Suprapubic skin (tissue), 4 donors: ENCODE data around the gene TP53AIP1. TPM values are rescaled to one million over a fixed set of nuclear protein-coding genes. Genes with fewer than 3 reads are reported as not detected.
A peak's percentile ranks its signal among the peaks of the same experiment; 100 is the strongest.

Experiments used
- DNase-seq, 2 donors: peaks; one replicate each; pipeline ENCODE4 v3.0.0-alpha.2; 2019; ENCODE audit warnings: low spot score in 2 of 2
- H3K27ac ChIP-seq: fragments of 200-600 bp; sonication (generic); one replicate; pipeline ENCODE4 v1.5.1; 2019
- H3K27me3 ChIP-seq: fragments of 200-600 bp; sonication (generic); one replicate; pipeline ENCODE4 v1.5.1; 2019
- H3K36me3 ChIP-seq: fragments of 200-600 bp; sonication (generic); one replicate; pipeline ENCODE4 v1.5.1; 2019
- H3K4me1 ChIP-seq: fragments of 200-600 bp; sonication (generic); one replicate; pipeline ENCODE4 v1.5.1; 2019
- H3K4me3 ChIP-seq: fragments of 200-600 bp; sonication (generic); one replicate; pipeline ENCODE4 v1.5.1; 2019; ENCODE audit warnings: mild to moderate bottlenecking
- H3K9me3 ChIP-seq: fragments of 200-600 bp; sonication (generic); one replicate; pipeline ENCODE4 v1.5.1; 2019
- CTCF ChIP-seq, 2 donors: fragments of 200-600 bp in 1 of 2; fragments of 450-650 bp in 1 of 2; sonication (generic) in 1 of 2; IDR thresholded peaks; one replicate each; pipeline ENCODE4 v1.5.1; 2016 to 2019; ENCODE audit warnings: antibody characterized with exemption in 2 of 2, mild to moderate bottlenecking in 1 of 2, moderate library complexity in 1 of 2
- EP300 ChIP-seq: sonication (generic); formaldehyde crosslinking; IDR thresholded peaks from one replicate; pipeline ENCODE4 v1.6.1; 2017; ENCODE audit warnings: antibody characterized with exemption
- POLR2A ChIP-seq, 2 donors: fragments of 450-650 bp; IDR thresholded peaks; one replicate each; pipeline ENCODE4 v1.6.1; 2017; ENCODE audit warnings: antibody characterized with exemption in 2 of 2, mild to moderate bottlenecking in 2 of 2, moderate library complexity in 2 of 2
- POLR2AphosphoS5 ChIP-seq, 3 donors: sonication (generic); formaldehyde crosslinking; IDR thresholded peaks; one replicate each; pipeline ENCODE4 v1.6.1; 2017; ENCODE audit warnings: antibody characterized with exemption in 3 of 3
- WGBS: methylation state at CpG from one replicate; pipeline ENCODE4 v1.1.5; 2018; 5-methylcytosine and 5-hydroxymethylcytosine counted together
- total RNA-seq, 4 donors: library from RNA; depleted of rRNA; stranded (reverse); fragments of >200 nt; gene quantifications; one replicate each; pipeline ENCODE4 v1.1.0, GENCODE V29; 2016

The TP53AIP1 gene
- total RNA-seq, 4 donors from 2014 or later = 19.2 to 32.9 (median 21.0) TPM

- TF ChIP-seq EP300 (no peak), CTCF (IDR thresholded peaks at IDR 0.05) (no peak), POLR2AphosphoS5 (IDR thresholded peaks at IDR 0.05) (no peak), POLR2A (IDR thresholded peaks at IDR 0.05) (no peak)
- Histone ChIP-seq H3K36me3 (no peaks in the 10 kb centered on the region), H3K4me1 (peaks cover 48% of the 10 kb centered on the region), H3K4me3 (no peak overlapping the region), H3K27ac (no peak overlapping the region), H3K27me3 (no peaks in the 10 kb centered on the region), H3K9me3 (no peaks in the 10 kb centered on the region)
- DNase-seq = no peak
- 83% methylated on average over 4 of the region's 4 CpGs for WGBS
Observed at GRCh38 chr11:128907585-128907984, 35.1 kb downstream of the TP53AIP1 start.

- Histone ChIP-seq H3K36me3 (no peaks in the 10 kb centered on the region), H3K4me3 (peak overlapping the region; percentile 65), H3K27ac (no peak overlapping the region), H3K9me3 (no peaks in the 10 kb centered on the region), H3K4me1 (peaks cover 48% of the 10 kb centered on the region), H3K27me3 (no peaks in the 10 kb centered on the region)
- 64% methylated on average over 8 of the region's 8 CpGs for WGBS
- DNase-seq = no peak
- TF ChIP-seq POLR2A (IDR thresholded peaks at IDR 0.05) (no peak), POLR2AphosphoS5 (IDR thresholded peaks at IDR 0.05) (no peak), EP300 (no peak), CTCF (IDR thresholded peaks at IDR 0.05) (no peak)
Observed at GRCh38 chr11:128906185-128907050, 36.3 kb downstream of the TP53AIP1 start.

GRCh38 chr11:128905345-128906184 is 37.1 kb downstream of the TP53AIP1 start:
- no peak for DNase-seq
- peak overlapping the region; percentile 77 for H3K27ac ChIP-seq
- H3K27me3 ChIP-seq = no peaks in the 10 kb centered on the region
- H3K9me3 ChIP-seq = no peaks in the 10 kb centered on the region
- H3K4me1 ChIP-seq = peaks cover 48% of the 10 kb centered on the region
- WGBS = 4% methylated on average over 26 of the region's 45 CpGs
- H3K4me3 ChIP-seq = peak overlapping the region; percentile 65
- H3K36me3 ChIP-seq = no peaks in the 10 kb centered on the region
- TF ChIP-seq POLR2AphosphoS5 (IDR thresholded peaks at IDR 0.05) = no peak
- TF ChIP-seq CTCF (IDR thresholded peaks at IDR 0.05) = peak in 1 of 2 donors; percentile 37

- DNase-seq = no peak
- Histone ChIP-seq H3K4me1 (peaks cover 46% of the 10 kb centered on the region), H3K4me3 (peak overlapping the region; percentile 65), H3K9me3 (no peaks in the 10 kb centered on the region), H3K27me3 (no peaks in the 10 kb centered on the region), H3K27ac (peak overlapping the region; percentile 77), H3K36me3 (no peaks in the 10 kb centered on the region)
- WGBS = 21% methylated on average over 10 of the region's 25 CpGs
- TF ChIP-seq POLR2A (IDR thresholded peaks at IDR 0.05) (no peak), CTCF (IDR thresholded peaks at IDR 0.05) (no peak), POLR2AphosphoS5 (IDR thresholded peaks at IDR 0.05) (no peak), EP300 (no peak)
Observed at GRCh38 chr11:128904656-128905344, 37.9 kb downstream of the TP53AIP1 start.
